GM21515 (cell line): ENCODE results near the gene PRMT2.

Source experiments
- ATAC-seq: cut with Tn5 transposase; IDR thresholded peaks from one replicate; pipeline ENCODE4 v1.9.1; 2021; ENCODE audit not compliant: unreplicated experiment

PRMT2 gene

GRCh38 chr21:46635324-46636180 is at the start of gene PRMT2:
Gene PRMT2, plus strand, starts transcription at chr21:46635674. Its CDS starts 1,278 bp downstream, at chr21:46636952.
- peak; percentile 85 for ATAC-seq

- no peak for ATAC-seq
These were observed 41.2 kb upstream of the PRMT2 start for GRCh38 chr21:46594276-46594675.

- ATAC-seq, result no peak
These were observed 39.3 kb upstream of the PRMT2 start for GRCh38 chr21:46596201-46596600.

DNA sequence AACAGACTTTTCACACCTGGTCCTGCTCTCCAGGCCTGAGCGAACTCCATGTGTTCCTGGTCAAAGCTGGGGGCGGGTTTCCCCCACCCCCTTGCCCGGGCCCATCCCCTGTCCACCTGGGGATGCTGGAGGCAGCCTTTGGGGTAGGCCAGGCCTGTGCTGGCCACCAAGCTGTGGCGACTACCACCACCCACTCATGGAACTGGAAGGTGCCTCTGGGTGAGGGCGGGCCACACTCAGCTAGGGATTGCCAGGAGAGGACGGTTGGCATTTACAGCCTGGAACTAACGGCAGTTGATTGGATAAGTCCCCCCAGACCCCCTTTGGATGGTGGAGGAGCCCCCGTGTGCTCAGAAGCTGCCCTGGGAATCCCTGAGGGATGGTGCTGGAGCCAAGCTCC is 38.4 kb upstream of the PRMT2 start:
- ATAC-seq, result no peak

GRCh38 chr21:46597896-46598343 is 37.6 kb upstream of the PRMT2 start:
- ATAC-seq, result no peak

DNA sequence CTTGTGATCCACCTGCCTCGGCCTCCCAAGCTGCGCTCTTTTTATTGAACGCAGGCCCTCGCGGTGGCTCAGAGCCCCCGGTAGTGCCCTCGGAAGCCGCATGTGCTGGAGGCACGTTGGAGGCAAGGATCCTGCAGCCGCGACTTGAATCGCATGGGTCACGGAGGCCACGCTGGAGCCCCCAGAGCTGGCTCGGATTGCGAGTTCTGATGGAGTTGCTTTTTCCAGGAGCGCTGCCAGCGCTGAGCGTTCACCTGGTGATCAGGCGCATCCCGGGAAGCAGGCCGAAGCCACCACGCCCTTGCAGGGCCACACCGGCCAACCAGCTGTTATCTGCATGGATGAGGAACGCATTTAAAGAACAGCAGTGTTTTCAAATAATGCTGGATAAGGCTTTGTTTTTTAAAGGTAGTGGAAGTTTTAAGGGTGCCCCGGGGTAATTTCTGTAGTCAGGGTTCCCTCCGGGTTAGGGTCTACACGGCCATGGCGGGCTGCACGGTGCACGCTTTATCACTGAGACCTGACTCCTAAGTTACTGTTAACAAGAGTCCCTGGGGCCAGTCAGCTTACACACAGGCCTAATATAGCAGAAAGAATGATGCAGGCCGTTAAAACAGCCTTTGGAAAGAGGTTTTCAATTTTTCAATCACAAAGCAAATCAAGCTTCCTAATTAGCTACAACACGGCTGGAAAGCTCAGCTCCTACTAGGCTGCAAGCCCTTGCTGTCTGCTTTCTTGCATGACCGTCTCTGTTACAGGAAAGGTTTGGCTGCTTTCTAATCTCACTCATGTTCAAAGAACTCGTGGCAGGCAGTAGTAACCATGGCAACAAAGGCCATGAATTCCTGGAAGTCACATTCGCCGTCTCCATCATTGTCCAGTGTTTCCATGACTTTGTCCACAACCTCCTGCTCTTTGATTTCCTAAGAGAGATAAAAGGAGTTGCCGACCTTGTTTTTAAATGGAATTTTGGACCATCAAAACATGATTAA is 36.6 kb upstream of the PRMT2 start:
- ATAC-seq, result no peak

DNA sequence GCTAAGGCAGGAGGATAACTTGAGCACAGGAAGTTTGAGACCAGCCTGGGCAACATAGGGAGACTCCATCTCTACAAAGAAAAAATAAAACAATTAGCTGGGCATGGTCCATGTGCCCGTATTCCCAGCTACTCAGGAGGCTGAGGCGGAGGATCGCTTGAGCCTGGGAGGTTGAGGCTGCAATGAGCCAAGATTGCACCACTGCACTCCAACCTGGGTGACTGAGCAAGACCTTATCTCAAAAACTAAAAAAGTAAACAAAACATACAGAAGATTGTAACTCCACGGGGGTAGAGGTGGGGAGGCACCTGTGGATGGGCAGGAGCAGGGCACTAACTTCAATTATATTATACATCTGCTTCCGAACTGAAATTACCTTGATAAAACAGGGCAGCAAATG is 35.2 kb upstream of the PRMT2 start:
- ATAC-seq, result no peak

GRCh38 chr21:46600978-46601377 is 34.5 kb upstream of the PRMT2 start:
- no peak for ATAC-seq

GRCh38 chr21:46603228-46603627 is 32.2 kb upstream of the PRMT2 start:
- no peak for ATAC-seq

GRCh38 chr21:46604329-46604974 is 31.0 kb upstream of the PRMT2 start:
- no peak for ATAC-seq

- no peak for ATAC-seq
These were observed 30.3 kb upstream of the PRMT2 start, which contains the start of gene S100B for GRCh38 chr21:46604975-46605766. Gene S100B, minus strand, starts transcription at chr21:46605082. Its CDS starts 2,667 bp downstream, at chr21:46602415.

GRCh38 chr21:46605767-46606426 is 29.6 kb upstream of the PRMT2 start:
- no peak for ATAC-seq

DNA sequence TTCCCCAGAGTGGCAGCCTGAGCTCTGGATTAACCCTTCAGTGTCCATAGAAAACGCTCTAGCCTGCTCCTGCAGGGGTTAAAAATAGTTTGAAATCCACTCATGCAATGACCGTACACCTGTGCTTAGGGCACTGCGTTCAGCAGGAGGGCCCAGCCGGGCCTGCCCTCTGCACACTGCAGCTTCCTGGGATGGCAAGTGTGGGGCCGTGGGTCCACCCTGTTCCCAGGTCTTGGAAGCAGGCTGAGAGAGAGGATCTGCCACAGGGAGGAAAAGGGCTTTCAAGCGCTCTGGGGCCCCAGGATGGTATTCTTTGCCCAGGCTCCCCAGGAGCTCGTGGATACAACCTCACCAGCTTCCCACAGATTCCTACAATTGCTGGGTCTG is 29.1 kb upstream of the PRMT2 start:
- no peak for ATAC-seq

DNA sequence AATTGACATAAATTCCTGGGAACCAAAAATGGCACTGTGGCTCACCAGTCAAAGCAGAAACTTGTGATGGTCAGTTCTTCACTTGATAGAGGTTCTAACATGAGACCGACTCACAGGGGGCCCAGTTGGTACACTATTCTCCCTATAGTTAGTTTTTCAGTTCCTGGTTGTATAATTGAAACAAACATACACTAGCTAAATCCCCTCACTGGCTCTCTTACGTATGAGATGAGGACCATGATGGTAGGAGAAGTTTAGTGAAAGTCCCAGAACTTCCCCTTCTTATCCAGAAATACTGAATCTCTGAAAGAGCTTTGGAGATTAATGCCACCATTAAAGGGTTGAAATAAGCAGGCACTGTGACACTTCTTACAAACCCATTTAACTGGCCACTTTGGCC is 27.8 kb upstream of the PRMT2 start:
- ATAC-seq, result no peak

DNA sequence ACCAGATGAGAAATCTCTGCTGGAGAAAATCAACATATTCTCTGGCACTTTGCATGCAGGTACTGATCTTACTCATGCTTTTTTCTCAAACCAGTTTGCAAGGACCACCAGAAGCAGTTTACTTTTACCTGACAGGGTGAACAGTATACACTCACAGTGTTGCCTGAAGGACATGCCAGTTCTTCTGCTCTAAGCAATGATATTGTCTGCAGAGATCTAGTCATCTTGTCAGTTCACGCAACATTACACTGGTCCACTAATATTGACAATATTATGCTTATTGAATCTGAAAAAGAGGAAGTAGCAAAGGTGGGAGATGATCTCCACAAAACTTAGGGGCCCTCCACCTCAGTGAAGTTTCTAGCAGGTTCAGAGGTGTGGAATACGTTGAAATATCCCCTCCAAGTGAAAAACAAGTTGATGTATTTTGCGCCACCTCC is 26.8 kb upstream of the PRMT2 start:
- no peak for ATAC-seq

DNA sequence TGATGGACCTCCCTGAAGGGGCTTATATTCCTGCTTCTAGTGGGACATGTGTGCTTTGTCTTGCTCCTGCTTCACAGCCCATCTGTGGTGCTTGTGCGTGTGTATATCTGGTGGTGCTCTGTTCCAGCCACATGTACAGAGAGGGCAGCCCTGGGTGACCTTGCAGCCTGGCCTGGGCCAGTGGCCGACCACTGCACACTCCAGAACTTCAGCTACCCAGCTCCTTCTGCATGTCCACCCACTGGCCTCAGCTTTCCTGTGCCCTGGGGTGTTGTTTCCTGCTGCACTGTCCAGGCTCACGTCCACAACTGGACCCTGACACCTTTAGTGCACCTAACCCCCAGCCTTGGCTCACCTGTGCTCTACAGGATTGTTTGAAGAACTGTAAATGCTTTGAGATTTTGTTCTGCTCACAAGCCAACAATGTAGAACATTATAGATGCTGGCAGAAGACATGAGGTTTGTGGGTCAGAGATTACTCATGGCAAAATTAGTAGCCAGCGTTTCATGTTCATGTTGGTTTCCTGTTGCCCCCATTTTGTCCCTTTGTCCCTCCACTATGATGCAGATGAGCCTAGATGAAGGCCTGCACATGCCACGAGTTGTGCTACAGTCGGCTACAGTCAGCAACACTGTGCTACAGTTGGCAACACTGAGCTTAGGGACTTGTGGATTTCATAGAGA is 25.3 kb upstream of the PRMT2 start:
- no peak for ATAC-seq

DNA sequence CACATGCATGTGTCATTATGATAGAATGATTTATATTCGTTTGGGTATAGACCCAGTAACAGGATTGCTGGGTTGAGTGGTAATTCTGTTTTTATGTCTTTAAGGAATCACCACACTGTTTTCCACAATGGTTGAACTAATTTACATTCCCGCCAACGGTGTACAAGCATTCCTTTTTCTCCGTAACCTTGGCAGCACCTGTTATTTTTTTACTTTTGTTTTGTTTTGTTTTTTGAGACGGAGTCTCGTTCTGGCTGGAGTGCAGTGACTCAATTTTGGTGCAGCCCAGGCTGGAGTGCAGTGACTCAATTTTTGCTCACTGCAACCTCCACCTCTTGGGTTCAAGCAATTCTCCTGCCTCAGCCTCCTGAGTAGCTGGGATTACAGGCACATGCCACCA is 22.1 kb upstream of the PRMT2 start:
- ATAC-seq, result no peak

DNA sequence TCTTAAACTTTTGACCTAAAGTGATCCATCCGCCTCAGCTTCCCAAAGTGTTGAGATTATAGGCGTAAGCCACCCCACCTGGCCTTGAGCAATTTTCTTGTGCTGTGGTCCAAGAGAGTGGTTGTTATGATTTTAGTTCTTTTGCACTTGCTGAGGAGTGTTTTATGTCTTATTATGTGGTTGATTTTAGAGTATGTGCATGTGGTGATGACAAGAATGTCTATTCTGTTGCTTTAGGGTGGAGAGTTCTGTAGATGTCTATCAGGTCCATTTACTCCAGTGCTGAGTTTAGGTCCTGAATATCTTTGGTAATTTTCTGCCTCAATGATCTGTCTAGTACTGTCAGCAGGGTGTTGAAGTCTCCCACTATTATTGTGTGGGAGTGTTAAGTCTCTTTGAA is 19.4 kb upstream of the PRMT2 start:
- no peak for ATAC-seq

- ATAC-seq, result no peak
These were observed 18.8 kb upstream of the PRMT2 start for GRCh38 chr21:46616656-46617055.
